GM12872 (cell line): ENCODE results near the gene PHF23.

Experiments
- TF ChIP-seq, protein P1 (sequence below): IDR thresholded peaks from 3 replicates; pipeline ENCODE4 v1.5.1; 2011; ENCODE audit warnings: low read depth, mild to moderate bottlenecking, low read length, moderate library complexity; ENCODE audit not compliant: insufficient read depth

PHF23 gene

DNA sequence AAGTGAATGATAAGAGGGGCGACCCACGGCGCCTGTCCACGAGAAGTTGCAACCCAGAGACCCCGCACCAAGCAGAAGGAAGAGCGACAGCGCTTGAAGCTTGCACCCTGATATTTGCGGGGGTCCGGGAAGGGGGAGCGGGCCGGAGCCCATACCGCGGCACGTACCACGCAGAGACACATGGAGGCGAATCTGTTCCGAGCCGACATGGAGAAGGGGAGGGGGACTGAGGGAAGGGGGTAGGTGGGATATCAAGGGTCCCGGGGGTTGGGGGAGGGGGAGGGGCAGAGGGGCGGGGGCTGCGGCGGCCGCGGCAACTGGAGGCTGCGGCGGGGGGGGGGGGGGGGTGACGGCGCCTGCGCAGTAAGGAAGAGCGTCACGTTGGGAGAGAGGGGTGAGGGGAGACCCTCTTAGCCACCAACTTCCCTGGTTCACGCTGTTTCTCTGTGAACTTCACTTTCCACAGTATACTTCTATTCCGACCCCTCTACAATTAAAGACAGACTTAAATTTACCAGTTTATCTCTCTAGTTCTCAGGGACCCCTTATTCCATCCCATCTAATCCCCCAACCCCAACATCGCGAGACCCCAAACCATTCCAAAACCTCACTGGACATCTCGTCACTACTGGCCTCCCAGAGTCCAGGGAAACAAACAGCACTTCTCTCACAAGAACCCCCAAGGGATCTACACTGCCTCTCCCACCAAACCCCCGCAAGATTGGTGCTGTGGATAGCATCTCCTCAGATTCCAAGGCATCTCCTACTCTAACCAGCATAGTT is 27.6 kb downstream of the PHF23 start:
- TF ChIP-seq, protein P1, sequence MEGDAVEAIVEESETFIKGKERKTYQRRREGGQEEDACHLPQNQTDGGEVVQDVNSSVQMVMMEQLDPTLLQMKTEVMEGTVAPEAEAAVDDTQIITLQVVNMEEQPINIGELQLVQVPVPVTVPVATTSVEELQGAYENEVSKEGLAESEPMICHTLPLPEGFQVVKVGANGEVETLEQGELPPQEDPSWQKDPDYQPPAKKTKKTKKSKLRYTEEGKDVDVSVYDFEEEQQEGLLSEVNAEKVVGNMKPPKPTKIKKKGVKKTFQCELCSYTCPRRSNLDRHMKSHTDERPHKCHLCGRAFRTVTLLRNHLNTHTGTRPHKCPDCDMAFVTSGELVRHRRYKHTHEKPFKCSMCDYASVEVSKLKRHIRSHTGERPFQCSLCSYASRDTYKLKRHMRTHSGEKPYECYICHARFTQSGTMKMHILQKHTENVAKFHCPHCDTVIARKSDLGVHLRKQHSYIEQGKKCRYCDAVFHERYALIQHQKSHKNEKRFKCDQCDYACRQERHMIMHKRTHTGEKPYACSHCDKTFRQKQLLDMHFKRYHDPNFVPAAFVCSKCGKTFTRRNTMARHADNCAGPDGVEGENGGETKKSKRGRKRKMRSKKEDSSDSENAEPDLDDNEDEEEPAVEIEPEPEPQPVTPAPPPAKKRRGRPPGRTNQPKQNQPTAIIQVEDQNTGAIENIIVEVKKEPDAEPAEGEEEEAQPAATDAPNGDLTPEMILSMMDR, result no peak

DNA sequence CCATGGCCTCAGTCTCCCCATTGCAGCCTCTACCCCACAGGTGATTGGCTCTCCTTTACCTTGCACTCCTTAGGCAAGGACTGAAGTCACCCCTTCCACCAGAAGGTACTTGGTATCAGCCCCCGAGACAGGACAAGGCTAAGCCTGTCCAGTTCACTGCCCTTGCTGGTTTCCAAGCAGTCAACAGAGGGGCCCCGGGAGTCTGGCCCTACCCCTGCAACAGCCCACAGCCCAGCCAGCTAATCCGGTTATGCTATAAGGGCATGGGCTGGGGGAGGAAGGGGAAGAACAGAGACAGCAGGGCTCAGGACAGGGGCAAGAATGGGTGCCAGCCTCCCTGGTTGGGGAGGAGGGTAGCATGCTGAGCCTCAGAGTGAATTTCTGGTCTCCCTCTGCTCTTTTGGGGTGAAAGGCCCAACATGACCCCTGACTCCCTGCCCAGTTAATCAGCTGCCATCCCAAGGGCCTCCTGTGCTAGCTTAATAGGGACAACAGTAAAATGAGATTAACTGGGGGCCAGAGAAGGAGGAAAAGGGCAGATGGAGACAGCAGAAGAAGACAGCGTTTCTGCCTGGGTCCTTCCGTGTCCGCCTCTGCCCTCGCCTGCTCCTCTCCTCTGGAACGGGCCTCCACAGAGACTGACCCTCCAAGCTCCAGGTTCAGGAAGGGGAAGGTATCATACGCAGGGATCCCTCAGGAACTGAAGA is 30.4 kb downstream of the PHF23 start:
- TF ChIP-seq, protein P1, result no peak

DNA sequence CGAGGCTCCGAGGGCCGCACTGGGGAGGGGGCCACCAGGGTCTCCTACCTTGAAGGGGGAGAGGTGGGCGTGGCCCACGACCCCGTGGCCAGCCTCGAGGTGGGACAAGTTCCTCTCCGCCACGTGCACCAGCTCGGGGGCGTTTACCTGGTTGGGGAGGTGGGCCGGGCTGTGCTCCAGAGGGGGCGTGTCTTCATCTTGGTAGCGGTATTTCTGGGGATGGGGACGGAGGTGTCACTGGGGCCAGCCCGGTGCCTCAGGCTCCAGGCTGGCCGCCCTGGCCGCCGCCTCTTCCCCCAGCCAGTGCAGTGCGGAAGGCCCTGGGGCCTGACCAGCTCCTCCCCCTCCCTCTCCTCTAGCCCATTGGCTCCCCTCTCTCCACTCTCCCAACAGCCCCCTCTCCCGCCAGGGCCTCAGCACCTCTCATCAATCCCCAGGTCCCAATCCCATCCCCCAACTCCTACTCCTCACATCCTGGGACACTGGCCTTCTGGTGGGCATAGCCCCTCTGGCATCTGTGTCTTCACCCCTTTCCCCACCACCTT is 31.2 kb downstream of the PHF23 start:
- TF ChIP-seq, protein P1, result no peak

DNA sequence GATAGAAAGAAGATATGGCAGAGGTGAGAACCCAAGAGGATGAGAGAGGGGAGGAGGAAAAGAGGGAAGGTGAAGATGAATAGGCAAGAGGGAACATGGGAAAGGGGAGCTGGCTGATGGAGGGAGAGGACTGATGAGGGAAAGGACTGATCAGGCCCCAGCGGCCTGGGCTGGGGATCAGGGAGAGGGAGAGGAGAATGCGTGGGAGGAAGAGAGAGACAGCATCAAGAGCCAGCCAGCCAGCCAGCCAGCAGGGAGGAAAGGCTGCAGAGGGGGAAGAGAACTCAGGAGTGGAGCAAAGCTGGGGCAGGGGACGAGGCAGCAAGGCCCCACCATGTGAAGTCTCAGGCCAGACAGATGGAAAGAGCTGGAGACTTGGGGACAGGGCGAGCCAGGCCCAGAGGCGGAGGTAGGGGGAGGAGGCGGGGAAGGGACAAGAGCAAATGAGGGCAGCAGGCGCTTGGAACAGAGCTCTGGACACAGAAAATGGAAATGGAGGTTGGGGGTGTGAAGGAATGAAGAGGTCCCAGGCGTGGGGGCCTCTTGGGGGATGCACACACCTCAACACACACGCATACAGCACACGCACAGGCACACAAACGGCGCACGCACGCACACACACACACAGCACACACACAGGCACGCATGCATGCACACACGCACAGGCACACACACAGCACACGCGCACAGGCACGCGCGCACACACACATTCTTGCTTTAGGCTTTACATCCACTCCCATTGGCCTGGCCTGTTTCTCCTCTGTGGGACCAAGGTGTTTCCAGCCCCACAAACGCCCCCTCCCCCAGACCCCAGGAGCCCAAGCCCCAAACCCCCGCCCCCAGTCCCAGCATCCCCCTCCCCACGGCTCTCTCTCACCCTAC is 31.9 kb downstream of the PHF23 start:
- TF ChIP-seq, protein P1, result no peak

DNA sequence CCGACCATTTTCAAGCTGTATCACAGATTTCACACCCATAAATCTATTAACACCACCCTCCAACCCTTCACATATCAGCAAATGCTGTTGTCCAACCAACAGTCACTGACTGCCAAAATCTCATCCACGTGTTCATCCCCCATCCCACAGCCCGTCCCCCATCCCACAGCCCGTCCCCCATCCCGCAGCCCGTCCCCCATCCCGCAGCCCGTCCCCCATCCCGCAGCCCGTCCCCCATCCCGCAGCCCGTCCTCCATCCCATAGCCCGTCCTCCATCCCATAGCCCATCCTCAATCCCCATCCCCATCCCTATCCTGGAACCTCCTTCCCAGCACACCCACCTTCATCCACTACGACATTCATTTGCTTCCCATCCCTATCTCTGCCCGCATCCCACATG is 33.7 kb downstream of the PHF23 start:
- TF ChIP-seq, protein P1, result no peak

DNA sequence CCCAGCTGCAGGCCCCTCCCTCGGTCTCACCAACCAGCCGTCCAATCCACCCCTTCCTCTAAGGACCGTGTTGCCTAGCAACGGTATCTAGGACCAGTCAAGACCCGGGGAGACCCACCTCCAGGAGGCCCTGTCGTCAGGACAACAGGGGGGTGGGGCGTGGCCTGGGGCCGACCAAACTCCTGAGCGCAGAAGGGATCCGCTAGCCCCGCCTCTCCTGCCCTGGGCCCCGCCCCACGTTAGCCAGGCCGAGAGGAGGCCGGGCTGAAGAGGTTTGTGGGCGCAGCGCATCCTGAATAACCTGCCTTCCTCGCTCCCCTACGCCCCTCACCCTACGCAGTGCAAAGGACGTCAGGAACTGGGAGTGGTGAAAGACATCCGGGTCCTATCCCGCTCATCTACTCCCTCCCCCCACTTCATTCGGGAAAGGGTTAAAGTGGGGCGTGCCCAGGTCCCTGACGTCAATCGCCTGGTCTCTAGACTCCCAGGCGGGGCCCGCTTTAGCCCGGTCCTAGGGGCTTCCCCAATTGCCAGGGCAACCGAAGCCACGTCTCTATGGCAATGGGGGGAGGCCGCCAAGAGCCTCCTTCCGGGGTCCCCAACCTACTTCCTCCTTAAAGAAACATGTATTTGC is 34.3 kb downstream of the PHF23 start:
- TF ChIP-seq, protein P1, result no peak

DNA sequence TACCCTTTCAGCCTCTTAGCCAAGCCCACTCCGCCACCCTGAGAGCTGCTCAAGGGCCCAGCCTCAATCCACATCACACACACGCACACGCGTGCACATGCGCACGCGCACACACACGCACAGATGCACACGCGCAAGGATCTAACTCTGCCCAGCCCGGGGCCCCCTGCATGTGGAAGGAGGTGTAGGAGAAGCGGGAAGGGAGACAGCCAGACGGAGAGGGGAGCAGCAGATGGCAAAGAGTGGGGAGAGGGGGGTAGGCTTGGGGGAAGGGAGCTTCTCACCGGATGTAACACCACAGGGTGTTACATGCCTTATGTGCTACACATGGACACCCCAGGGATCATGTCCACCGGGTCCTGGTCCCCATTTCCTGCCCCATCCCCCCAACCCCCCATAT is 34.9 kb downstream of the PHF23 start:
- TF ChIP-seq, protein P1, result no peak
